ENCODE data around the gene ADGRD2.

The ADGRD2 gene

DNA sequence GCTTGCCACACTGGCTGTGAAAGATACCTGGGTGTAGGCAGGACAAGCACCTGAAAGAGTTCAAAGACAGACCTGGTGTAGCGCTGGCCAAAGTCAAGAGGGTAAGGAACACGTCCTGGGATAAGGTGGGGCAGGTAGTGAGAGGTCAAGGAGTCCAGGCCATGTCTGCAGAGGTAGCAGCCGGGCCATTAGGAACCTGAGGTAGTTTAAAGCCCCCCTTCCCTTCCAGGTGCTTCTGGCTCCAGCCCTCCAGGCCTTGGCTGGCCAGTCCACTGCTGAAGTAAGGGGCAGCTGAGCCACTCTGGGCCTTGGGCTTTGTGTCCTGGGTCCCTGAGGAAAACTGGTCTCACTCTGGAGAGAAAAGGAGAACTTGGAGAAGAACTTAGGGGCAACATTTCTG, 70.9 kb downstream of the ADGRD2 start:
- H3K27ac ChIP-seq, result no peak overlapping the region
- H3K4me3 ChIP-seq, result no peak overlapping the region

DNA sequence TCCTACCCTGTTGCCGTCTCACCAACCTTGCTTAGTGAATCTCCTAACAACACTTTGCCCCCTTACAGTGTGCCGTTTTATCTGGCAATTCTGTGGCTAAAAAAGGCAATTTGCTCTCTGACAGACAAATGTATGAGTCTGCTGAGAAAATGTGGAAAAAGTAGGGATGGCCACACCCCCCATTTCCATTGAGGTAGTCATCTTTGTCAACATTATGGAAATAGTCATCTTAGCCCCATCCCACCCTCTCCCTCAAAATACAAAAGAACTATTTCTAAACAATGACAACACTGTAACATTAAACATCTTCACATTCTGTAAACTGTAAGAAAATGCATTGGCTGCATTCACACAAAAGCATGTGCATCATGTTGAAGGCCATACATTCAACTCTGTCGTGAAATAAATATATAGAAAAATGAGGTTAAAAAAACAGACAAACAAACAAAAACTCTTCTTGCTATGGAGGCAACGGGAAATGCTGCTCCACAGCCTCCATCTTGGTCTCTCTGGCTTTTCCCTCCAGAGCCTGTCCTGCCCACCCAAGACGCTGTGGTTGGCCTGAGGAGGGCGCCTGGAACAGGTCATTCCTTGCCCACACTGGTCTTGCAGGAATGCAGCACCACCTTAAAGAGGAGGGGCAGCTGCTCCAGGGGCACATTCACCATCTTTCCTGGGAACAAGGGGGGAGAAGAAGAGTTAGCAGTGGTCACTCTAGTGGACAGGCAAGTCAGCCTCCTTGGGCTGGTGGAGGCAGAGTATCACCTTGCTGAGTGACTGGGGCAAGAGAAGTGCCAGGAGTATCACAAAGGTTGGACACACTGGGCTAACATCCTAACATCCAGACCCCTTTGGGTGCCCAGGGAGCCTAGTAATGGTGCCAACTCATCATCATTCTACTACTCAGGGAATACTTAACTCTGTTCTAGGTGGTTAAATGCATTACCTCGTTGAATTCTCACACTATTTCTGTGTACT, 72.2 kb downstream of the ADGRD2 start:
- Histone ChIP-seq H3K27ac (no peak overlapping the region), H3K4me3 (no peak overlapping the region)

DNA sequence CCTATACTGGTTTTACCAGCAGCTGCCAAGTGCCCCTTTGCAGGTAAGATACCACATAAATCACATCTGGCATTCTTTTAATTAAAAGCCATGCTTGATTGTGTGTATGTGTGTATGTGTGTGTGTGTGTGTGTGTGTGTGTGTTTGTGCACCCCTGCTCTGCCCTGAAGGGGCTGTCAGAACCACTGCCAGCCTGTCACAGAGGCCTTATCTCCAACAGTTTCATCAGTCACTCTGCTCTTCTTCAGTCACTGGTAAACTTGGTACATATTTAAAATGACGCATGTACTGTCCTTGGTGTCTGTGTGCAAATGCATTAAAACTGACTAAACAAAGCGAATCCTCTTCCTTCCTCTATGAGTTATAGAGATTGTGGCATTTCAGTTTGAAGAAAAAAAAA, 75.9 kb downstream of the ADGRD2 start:
- Histone ChIP-seq H3K4me3 (no peak overlapping the region), H3K27ac (no peak overlapping the region)

- no peak overlapping the region for H3K27ac ChIP-seq
- no peak overlapping the region for H3K4me3 ChIP-seq
These were observed 77.5 kb downstream of the ADGRD2 start for GRCh38 chr9:124527781-124528180.
